GM23338 (cell line): ENCODE measurements around the gene SPATA13. TPM values are rescaled to one million over a fixed set of nuclear protein-coding genes. Genes with fewer than 3 reads are reported as not detected.

Experiments
- ATAC-seq: fragments of 200-7000 bp; cut with Tn5 transposase; 3 replicates; pipeline ENCODE4 v1.9.1; 2020
- DNase-seq: peaks from one replicate; pipeline ENCODE4 v3.0.0-alpha.2; 2015; ENCODE audit warnings: low spot score
- H2AFZ ChIP-seq: fragments of 200-600 bp; sonication (generic); 2 replicates; pipeline ENCODE4 v1.8.0; 2016; ENCODE audit warnings: antibody characterized with exemption, mild to moderate bottlenecking, moderate library complexity
- H3F3A ChIP-seq: fragments of 200-600 bp; sonication (generic); replicated peaks from 2 replicates; pipeline ENCODE4 v1.8.0; 2017; ENCODE audit warnings: antibody characterized with exemption, mixed run types, low read depth
- H3K27ac ChIP-seq: fragments of 200-600 bp; sonication (generic); 2 replicates; pipeline ENCODE4 v1.6.1; 2016; ENCODE audit warnings: low read depth
- H3K27me3 ChIP-seq: fragments of 200-600 bp; sonication (generic); 2 replicates; pipeline ENCODE4 v1.8.0; 2016; ENCODE audit warnings: mild to moderate bottlenecking, mixed run types, moderate library complexity; ENCODE audit not compliant: insufficient read depth
- H3K36me3 ChIP-seq: fragments of 200-600 bp; sonication (generic); 2 replicates; pipeline ENCODE4 v1.8.0; 2016; ENCODE audit warnings: mild to moderate bottlenecking; ENCODE audit not compliant: insufficient read depth
- H3K4me1 ChIP-seq: fragments of 200-600 bp; sonication (generic); 2 replicates; pipeline ENCODE4 v1.8.0; 2016; ENCODE audit warnings: mild to moderate bottlenecking, moderate library complexity; ENCODE audit not compliant: insufficient read depth
- H3K4me2 ChIP-seq: fragments of 200-600 bp; sonication (generic); 2 replicates; pipeline ENCODE4 v1.7.1; 2017; ENCODE audit warnings: mixed run types
- H3K4me3 ChIP-seq: fragments of 200-600 bp; sonication (generic); 2 replicates; pipeline ENCODE4 v1.6.1; 2016; ENCODE audit warnings: mixed run types
- H3K79me2 ChIP-seq: fragments of 200-600 bp; sonication (generic); replicated peaks from 2 replicates; pipeline ENCODE4 v1.8.0; 2017; ENCODE audit warnings: mild to moderate bottlenecking; ENCODE audit not compliant: insufficient read depth
- H3K9me2 ChIP-seq: fragments of 200-600 bp; sonication (generic); 2 replicates; pipeline ENCODE4 v1.8.0; 2017; ENCODE audit not compliant: insufficient read depth
- H4K20me1 ChIP-seq: fragments of 200-600 bp; sonication (generic); replicated peaks from 2 replicates; pipeline ENCODE4 v1.8.0; 2017; ENCODE audit warnings: mild to moderate bottlenecking; ENCODE audit not compliant: insufficient read depth
- H3K27ac Mint-ChIP-seq: 2 replicates; pipeline ENCODE4 v1.8.0; 2020; ENCODE audit warnings: inconsistent platforms, mild to moderate bottlenecking, moderate library complexity, mixed read lengths
- H3K27me3 Mint-ChIP-seq: 3 replicates; pipeline ENCODE4 v1.8.0; 2022; ENCODE audit warnings: low read depth, mild to moderate bottlenecking, moderate library complexity, mixed read lengths, inconsistent platforms; ENCODE audit not compliant: insufficient read depth, poor library complexity
- H3K36me3 Mint-ChIP-seq: 3 replicates; pipeline ENCODE4 v1.8.0; 2021; ENCODE audit warnings: low read depth, mild to moderate bottlenecking, inconsistent platforms, moderate library complexity, mixed read lengths
- H3K4me1 Mint-ChIP-seq: 3 replicates; pipeline ENCODE4 v1.8.0; 2020; ENCODE audit warnings: mild to moderate bottlenecking, inconsistent platforms, mixed read lengths
- H3K4me3 Mint-ChIP-seq: 3 replicates; pipeline ENCODE4 v1.8.0; 2021; ENCODE audit warnings: moderate library complexity, mild to moderate bottlenecking, inconsistent platforms, mixed read lengths
- H3K9me3 Mint-ChIP-seq: 3 replicates; pipeline ENCODE4 v1.8.0; 2020; ENCODE audit warnings: moderate library complexity, mild to moderate bottlenecking, inconsistent platforms, mixed read lengths
- CREB1 ChIP-seq: fragments of 250-450 bp; sonication (Bioruptor Pico); IDR thresholded peaks from 2 replicates; pipeline ENCODE4 v1.5.0; 2020; ENCODE audit warnings: low read depth, mild to moderate bottlenecking, moderate library complexity
- ETS1 ChIP-seq: IDR thresholded peaks from 2 replicates; pipeline ENCODE4 v1.6.1; 2016; ENCODE audit warnings: antibody characterized with exemption
- EZH2phosphoT487 ChIP-seq: fragments of 200-600 bp; sonication (generic); IDR thresholded peaks from one replicate; pipeline ENCODE4 v1.8.1; 2018; ENCODE audit warnings: antibody characterized with exemption; ENCODE audit not compliant: unreplicated experiment
- NANOG ChIP-seq: IDR thresholded peaks from 2 replicates; pipeline ENCODE4 v1.6.1; 2016; ENCODE audit warnings: antibody characterized with exemption, borderline replicate concordance
- ZNF114 ChIP-seq: fragments of 250-450 bp; sonication (Bioruptor Pico); IDR thresholded peaks from 2 replicates; pipeline ENCODE4 v1.5.0; 2020; ENCODE audit warnings: mild to moderate bottlenecking, moderate library complexity
- ZNF331 ChIP-seq: fragments of 250-450 bp; sonication (Bioruptor Pico); IDR thresholded peaks from 2 replicates; pipeline ENCODE4 v1.5.0; 2020; ENCODE audit warnings: low read depth, mild to moderate bottlenecking, moderate library complexity
- ZNF462 ChIP-seq: fragments of 250-450 bp; sonication (Bioruptor Pico); IDR thresholded peaks from 2 replicates; pipeline ENCODE4 v1.5.0; 2020; ENCODE audit warnings: mild to moderate bottlenecking, moderate library complexity
- polyA plus RNA-seq: library from polyadenylated mRNA; unstranded; fragments of >200 nt; fragmentation: Nextera tagmentation; extraction: Ambion mirVana; gene quantifications from 2 replicates; pipeline ENCODE4 v1.2.1, GENCODE V29; 2016
- total RNA-seq: library from RNA; depleted of rRNA; stranded (reverse); fragments of >200 nt; shearing (Covaris generic); gene quantifications from 2 replicates; pipeline ENCODE4 v1.2.3, GENCODE V29; 2014
- TF ChIP-seq, protein P1 (sequence below), 2 experiments: fragments of 200-600 bp in 1 of 2; sonication (generic) in 1 of 2; conservative IDR thresholded peaks; 2 replicates each; pipeline versions ENCODE4 v1.5.1 to v1.6.1; 2016 to 2017; ENCODE audit warnings: antibody characterized with exemption in 2 of 2, low read depth in 2 of 2, mild to moderate bottlenecking in 2 of 2, moderate library complexity in 1 of 2

SPATA13 gene
- total and polyA plus RNA-seq, 2 experiments from 2014 or later: 11.9 to 45.7 TPM

- Histone ChIP-seq H3F3A (no peaks in the 10 kb centered on the region), H3K9me2 (no peaks in the 10 kb centered on the region), H3K27ac (no peak overlapping the region), H3K4me3 (no peak overlapping the region), H2AFZ (no peak overlapping the region), H3K79me2 (peaks cover 55% of the 10 kb centered on the region), H4K20me1 (no peaks in the 10 kb centered on the region; the same call in 1 of the 2 replicates), H3K4me1 (peaks cover 29% of the 10 kb centered on the region), H3K27me3 (no peaks in the 10 kb centered on the region), H3K4me2 (no peak overlapping the region), H3K36me3 (no peaks in the 10 kb centered on the region)
- Mint-ChIP-seq H3K36me3 (no peaks in the 10 kb centered on the region; the same call in 2 of the 3 replicates), H3K4me3 (no peak overlapping the region), H3K27ac (no peak overlapping the region), H3K27me3 (peaks cover 5% of the 10 kb centered on the region), H3K4me1 (peaks cover 54% of the 10 kb centered on the region), H3K9me3 (no peaks in the 10 kb centered on the region)
- no peak; the same call in 2 of the 3 replicates for ATAC-seq
- no peak for TF ChIP-seq NANOG
- no peak for TF ChIP-seq ZNF462
- TF ChIP-seq ZNF114 (CRISPR knock-in tag): no peak
- TF ChIP-seq ETS1: no peak
- TF ChIP-seq, protein P1, sequence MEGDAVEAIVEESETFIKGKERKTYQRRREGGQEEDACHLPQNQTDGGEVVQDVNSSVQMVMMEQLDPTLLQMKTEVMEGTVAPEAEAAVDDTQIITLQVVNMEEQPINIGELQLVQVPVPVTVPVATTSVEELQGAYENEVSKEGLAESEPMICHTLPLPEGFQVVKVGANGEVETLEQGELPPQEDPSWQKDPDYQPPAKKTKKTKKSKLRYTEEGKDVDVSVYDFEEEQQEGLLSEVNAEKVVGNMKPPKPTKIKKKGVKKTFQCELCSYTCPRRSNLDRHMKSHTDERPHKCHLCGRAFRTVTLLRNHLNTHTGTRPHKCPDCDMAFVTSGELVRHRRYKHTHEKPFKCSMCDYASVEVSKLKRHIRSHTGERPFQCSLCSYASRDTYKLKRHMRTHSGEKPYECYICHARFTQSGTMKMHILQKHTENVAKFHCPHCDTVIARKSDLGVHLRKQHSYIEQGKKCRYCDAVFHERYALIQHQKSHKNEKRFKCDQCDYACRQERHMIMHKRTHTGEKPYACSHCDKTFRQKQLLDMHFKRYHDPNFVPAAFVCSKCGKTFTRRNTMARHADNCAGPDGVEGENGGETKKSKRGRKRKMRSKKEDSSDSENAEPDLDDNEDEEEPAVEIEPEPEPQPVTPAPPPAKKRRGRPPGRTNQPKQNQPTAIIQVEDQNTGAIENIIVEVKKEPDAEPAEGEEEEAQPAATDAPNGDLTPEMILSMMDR (conservative IDR thresholded peaks at IDR 0.05; ENCODE audit: low read depth in 2 of 2): no peak
- TF ChIP-seq ZNF331: no peak
- TF ChIP-seq CREB1 (CRISPR knock-in tag): no peak
- TF ChIP-seq EZH2phosphoT487: no peak
- DNase-seq: no peak
Measured at GRCh38 chr13:24214528-24214927, 54.0 kb downstream of the SPATA13 start.
